ENCODE data around the gene MELTF. TPM values are rescaled to one million over a fixed set of nuclear protein-coding genes. Genes with fewer than 3 reads are reported as not detected.

Gene MELTF
- total and polyA plus RNA-seq, 7 experiments from 2014 or later = 0.09 to 7.6 (median 1.8) TPM; not detected in 1

DNA sequence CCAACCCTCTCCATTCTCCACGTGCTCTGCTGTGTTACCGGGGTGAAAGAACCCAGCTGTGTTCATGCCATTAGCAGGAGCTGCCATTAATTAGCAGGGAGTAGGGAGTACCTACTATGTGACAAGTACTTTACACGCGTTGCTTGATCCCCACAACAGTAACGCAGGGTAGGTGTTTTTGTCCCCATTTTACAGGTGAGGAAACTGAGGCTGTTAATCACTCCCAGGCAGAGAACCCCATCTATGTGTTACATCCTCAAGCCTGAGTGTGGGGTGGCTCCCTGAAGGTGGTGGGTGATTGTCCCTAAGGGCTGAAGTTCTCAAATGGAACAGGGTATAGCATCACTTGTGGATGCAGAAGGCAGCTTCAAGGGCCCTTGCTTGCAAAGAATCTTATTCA lies 22.8 kb downstream of the MELTF start:
- intact Hi-C loops (cut with micrococcal nuclease) = no loop called here
- no peak overlapping the region for H3K4me3 ChIP-seq (ENCODE audit: low read length)
- no peaks in the 10 kb centered on the region for H3K9me3 ChIP-seq (ENCODE audit: control insufficient read depth in 2 of 3, low read length in 3 of 3)
- no peaks in the 10 kb centered on the region for H3K27me3 ChIP-seq (ENCODE audit: control insufficient read depth in 2 of 2, insufficient read depth in 2 of 2, low read length in 2 of 2)
- H3K4me1 ChIP-seq (ENCODE audit: control insufficient read depth in 2 of 2, insufficient read depth in 2 of 2, low read length in 2 of 2) = peaks cover 8% of the 10 kb centered on the region in 2 donors
- no peak overlapping the region for H3K27ac ChIP-seq (ENCODE audit: low read depth, low read length)
- Mint-ChIP-seq H3K27ac (no peak overlapping the region), H3K9me3 (no peaks in the 10 kb centered on the region), H3K36me3 (peaks cover 0 to 1% (median 0%) of the 10 kb centered on the region in 5 donors), H3K27me3 (no peaks in the 10 kb centered on the region), H3K4me1 (peaks cover 4 to 14% (median 9%) of the 10 kb centered on the region in 7 donors), H3K4me3 (no peak overlapping the region)
- H3K36me3 ChIP-seq (ENCODE audit: control insufficient read depth in 2 of 3, insufficient read depth in 3 of 3, low read length in 3 of 3) = no peaks in the 10 kb centered on the region
- DNase-seq (no peak), ATAC-seq (no peak)
- CTCF ChIA-PET = interaction anchor here (0.6 to 1.1 kb wide), 2 partner anchors 25 to 143 kb away, joined by 3 read pairs; no protein-coding TSS in a partner anchor
- POLR2A ChIA-PET = no interaction called here

DNA sequence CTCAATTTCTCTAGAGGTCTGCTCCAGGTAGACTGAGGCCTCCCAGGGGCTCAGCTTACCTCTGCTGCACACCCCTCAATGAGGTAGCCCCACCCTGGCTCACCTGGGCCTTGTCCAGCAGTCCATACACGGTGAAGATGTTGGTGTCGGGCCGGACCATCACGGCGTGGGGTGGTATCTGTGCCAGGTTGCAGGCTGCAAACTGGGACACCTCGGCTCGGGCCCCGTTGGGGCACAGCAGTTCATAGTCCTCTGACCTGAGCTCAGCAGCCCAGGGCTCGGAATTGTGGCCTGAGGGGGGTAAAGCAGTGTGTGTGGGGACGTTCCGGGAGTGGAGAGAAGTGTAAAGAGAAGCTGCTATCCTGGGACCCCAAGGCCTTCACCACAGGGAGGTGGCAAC lies 23.2 kb downstream of the MELTF start:
- Mint-ChIP-seq H3K9me3 (peaks cover 0 to 2% (median 0%) of the 10 kb centered on the region in 11 donors), H3K4me1 (peaks cover 4 to 18% (median 13%) of the 10 kb centered on the region in 7 donors), H3K27ac (no peak overlapping the region), H3K36me3 (peaks cover 0 to 1% (median 0%) of the 10 kb centered on the region in 5 donors), H3K27me3 (peaks cover 0 to 2% (median 0%) of the 10 kb centered on the region in 5 donors), H3K4me3 (no peak overlapping the region)
- Histone ChIP-seq H3K27me3 (ENCODE audit: control insufficient read depth in 2 of 2, insufficient read depth in 2 of 2, low read length in 2 of 2) (no peaks in the 10 kb centered on the region), H3K4me3 (ENCODE audit: low read length) (no peak overlapping the region), H3K27ac (ENCODE audit: low read depth, low read length) (no peak overlapping the region), H3K9me3 (ENCODE audit: control insufficient read depth in 2 of 3, low read length in 3 of 3) (no peaks in the 10 kb centered on the region), H3K36me3 (ENCODE audit: control insufficient read depth in 2 of 3, insufficient read depth in 3 of 3, low read length in 3 of 3) (no peaks in the 10 kb centered on the region), H3K4me1 (ENCODE audit: control insufficient read depth in 2 of 2, insufficient read depth in 2 of 2, low read length in 2 of 2) (peaks cover 8% of the 10 kb centered on the region in 2 donors)
- ATAC-seq (no peak), DNase-seq (no peak)
- CTCF ChIA-PET = interaction anchor here (0.6 to 1.1 kb wide), 2 partner anchors 25 to 143 kb away, joined by 3 read pairs; no protein-coding TSS in a partner anchor
- intact Hi-C loops (cut with micrococcal nuclease) = no loop called here
- POLR2A ChIA-PET = no interaction called here

DNA sequence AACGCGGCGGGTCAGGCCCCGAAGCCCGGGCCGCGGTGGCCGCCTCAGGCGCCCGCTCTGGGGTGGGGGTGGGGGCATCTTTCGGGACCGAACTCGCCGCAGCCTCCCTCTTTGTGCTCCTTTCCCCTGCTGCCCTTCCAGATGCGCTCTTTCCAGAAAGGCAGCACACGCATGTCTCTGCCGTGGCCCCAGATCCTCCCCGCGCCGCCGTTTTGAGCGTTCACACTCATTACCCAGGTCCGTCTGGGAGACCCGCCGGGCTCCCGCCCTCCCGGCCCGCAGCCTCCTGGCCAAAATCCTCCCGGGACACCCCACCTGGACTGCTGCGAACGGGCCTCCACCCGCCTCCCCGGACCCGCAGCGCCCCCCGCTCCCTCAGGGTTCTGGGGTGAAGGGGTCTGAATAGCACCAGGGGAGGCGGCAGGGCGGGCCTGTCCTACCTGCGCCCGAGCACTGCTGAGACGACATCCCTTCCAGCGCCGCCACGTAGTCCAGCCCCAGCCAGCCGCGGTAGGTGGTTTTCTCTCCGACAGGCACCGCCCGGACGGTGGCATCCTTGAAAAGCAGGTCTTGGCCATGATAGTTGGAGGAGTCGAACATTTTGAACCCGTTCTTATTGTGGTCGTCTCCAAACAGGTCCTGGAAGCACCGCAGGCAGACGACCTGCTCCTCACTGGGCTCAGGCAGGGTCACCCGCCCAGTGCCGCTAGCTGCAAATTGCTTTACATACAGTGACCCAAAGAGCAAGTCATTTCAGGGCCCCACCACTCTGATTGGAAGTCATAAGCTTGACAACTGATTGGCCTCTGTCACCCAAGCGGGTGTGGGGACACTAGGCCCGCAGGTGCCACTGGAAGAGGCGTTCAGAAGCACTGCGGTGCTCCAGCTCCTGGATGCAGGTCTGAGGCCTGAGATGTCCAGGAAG lies 25.9 kb downstream of the MELTF start:
- Histone ChIP-seq H3K27ac (ENCODE audit: low read depth, low read length) (peak overlapping the region; percentile 59), H3K4me1 (ENCODE audit: control insufficient read depth in 2 of 2, insufficient read depth in 2 of 2, low read length in 2 of 2) (peaks cover 8% of the 10 kb centered on the region in 2 donors), H3K4me3 (ENCODE audit: low read length) (peak overlapping the region; percentile 35), H3K36me3 (ENCODE audit: control insufficient read depth in 2 of 3, insufficient read depth in 3 of 3, low read length in 3 of 3) (no peaks in the 10 kb centered on the region), H3K27me3 (ENCODE audit: control insufficient read depth in 2 of 2, insufficient read depth in 2 of 2, low read length in 2 of 2) (no peaks in the 10 kb centered on the region), H3K9me3 (ENCODE audit: control insufficient read depth in 2 of 3, low read length in 3 of 3) (no peaks in the 10 kb centered on the region)
- Mint-ChIP-seq H3K4me1 (peaks cover 4 to 19% (median 13%) of the 10 kb centered on the region in 7 donors), H3K27me3 (peaks cover 0 to 2% (median 0%) of the 10 kb centered on the region in 5 donors), H3K36me3 (peaks cover 0 to 1% (median 0%) of the 10 kb centered on the region in 5 donors), H3K4me3 (peak overlapping the region; percentile 70 to 91 (median 86)), H3K27ac (peak overlapping the region; percentile 51 to 85 (median 67)), H3K9me3 (peaks cover 0 to 3% (median 0%) of the 10 kb centered on the region in 11 donors)
- ATAC-seq = no peak
- intact Hi-C loops (cut with micrococcal nuclease) = loop anchor here (1.0 to 2.0 kb wide), 3 partner anchors 26 to 61 kb away; partner anchors contain the start of genes MELTF (in 1 of the 2) and NCBP2 (in 1 of the 2)
- DNase-seq = peak in 1 of 9 donors; percentile 19
- POLR2A ChIA-PET = interaction anchor here (0.6 to 0.7 kb wide), 2 partner anchors 27 to 1479 kb away, joined by 3 to 4 read pairs; no protein-coding TSS in a partner anchor
- CTCF ChIA-PET = interaction anchor here (1.5 kb wide), 1 partner anchor 26 kb away, joined by 6 read pairs; the partner anchor contains the start of gene MELTF

DNA sequence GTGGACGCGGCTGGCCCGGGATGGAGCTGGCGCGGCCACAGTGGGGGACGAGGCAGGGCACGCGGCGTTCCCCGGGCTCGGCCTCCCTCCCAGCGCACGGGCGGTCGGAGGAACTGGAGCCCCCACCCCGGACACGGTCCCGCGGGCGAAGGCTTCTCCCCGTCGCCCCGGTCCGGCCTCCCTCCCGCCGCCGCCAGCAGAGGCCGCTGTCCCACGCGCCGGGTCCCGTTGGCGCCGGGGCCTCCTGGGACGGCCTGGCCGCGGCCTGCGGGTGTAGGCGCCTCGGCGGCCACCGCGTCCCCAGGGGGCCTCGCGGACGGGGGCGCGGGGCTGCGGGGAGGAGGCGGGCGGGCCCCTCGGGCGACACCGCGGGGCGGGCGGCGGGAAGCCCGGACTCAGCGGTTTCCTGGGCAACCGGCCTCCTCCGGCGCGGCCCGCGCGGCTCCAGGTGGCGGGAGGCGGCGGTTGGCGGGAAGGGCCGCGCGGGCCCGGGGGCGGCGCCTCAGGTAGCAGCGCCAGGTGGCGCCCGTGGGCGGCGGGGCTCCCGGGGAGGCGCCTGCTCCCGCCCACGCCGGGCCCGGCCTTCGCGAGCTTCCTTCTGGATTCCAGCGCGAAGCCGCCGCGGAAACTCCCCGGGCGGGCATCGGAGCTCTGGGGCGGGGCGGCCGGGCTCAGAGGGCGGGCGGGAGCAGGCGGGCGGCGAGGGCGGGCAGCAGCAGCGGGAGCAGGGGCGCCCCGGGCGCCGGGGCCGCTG lies 26.7 kb downstream of the MELTF start:
- Mint-ChIP-seq H3K4me1 (peaks cover 4 to 19% (median 13%) of the 10 kb centered on the region in 7 donors), H3K27ac (peak overlapping the region in 3 of 9 donors; percentile 58 to 74 (median 62)), H3K36me3 (peaks cover 0 to 1% (median 0%) of the 10 kb centered on the region in 5 donors), H3K9me3 (peaks cover 0 to 3% (median 0%) of the 10 kb centered on the region in 11 donors), H3K4me3 (peak overlapping the region in 4 of 10 donors; percentile 70 to 80 (median 80)), H3K27me3 (peaks cover 0 to 2% (median 0%) of the 10 kb centered on the region in 5 donors)
- peak; percentile 60 to 91 (median 77) for DNase-seq
- no peaks in the 10 kb centered on the region for H3K27me3 ChIP-seq (ENCODE audit: control insufficient read depth in 2 of 2, insufficient read depth in 2 of 2, low read length in 2 of 2)
- intact Hi-C loops (cut with micrococcal nuclease) = loop anchor here (1.0 to 2.0 kb wide), 6 partner anchors 26 to 507 kb away; partner anchors contain the start of genes MELTF (in 2 of the 2), NCBP2 (in 1 of the 2) and SENP5 (in 1 of the 2)
- peak overlapping the region; percentile 33 for H3K4me3 ChIP-seq (ENCODE audit: low read length)
- H3K9me3 ChIP-seq (ENCODE audit: control insufficient read depth in 2 of 3, low read length in 3 of 3) = no peaks in the 10 kb centered on the region
- CTCF ChIA-PET = interaction anchor here (0.6 to 1.5 kb wide), 3 partner anchors 16 to 186 kb away, joined by 3 to 6 read pairs (median 3); partner anchors contain the start of gene MELTF
- peak; percentile 87 for ATAC-seq
- POLR2A ChIA-PET = interaction anchor here (0.6 to 0.7 kb wide), 2 partner anchors 28 to 710 kb away, joined by 4 read pairs; no protein-coding TSS in a partner anchor
- H3K4me1 ChIP-seq (ENCODE audit: control insufficient read depth in 2 of 2, insufficient read depth in 2 of 2, low read length in 2 of 2) = peaks cover 8% of the 10 kb centered on the region in 2 donors
- H3K27ac ChIP-seq (ENCODE audit: low read depth, low read length) = peak overlapping the region; percentile 57
- H3K36me3 ChIP-seq (ENCODE audit: control insufficient read depth in 2 of 3, insufficient read depth in 3 of 3, low read length in 3 of 3) = no peaks in the 10 kb centered on the region

DNA sequence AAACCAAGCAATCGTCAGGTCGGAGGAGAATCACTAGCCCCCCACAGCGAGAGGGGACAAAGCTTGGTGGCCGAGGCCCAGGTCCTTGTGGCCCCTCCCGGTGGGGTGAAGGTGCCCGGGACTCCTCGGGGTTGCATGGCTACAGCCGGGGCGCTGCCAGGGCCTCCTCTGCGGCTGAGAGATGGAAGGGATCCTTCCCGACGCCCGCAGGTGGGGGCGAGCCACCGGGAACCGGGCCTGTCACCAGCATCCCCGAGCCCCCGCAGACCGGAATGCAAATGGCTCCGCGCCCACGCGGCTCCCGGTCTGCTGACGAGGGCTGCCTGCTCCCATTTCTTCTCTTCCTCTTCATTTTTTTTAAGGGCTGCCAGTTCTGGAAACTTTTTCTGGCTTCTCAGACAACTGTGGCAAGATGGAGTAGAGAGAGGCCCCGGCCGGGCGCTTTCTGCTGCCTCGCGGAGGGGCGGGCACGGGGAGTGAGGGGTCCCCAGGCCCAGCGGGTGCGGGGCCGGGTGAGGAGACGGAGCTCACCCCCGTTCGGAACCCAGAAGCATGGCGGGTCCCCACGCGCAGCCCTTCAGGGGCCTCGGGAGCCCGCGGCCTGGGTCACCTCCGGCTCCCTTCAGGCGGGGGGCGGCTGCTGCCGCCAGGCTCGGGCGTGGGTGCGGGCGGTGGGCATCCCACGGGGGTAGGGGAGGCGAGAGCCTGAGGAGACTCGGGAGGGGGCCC lies 27.5 kb downstream of the MELTF start:
- Histone ChIP-seq H3K27ac (ENCODE audit: low read depth, low read length) (peak overlapping the region; percentile 57), H3K4me3 (ENCODE audit: low read length) (peak overlapping the region; percentile 33), H3K27me3 (ENCODE audit: control insufficient read depth in 2 of 2, insufficient read depth in 2 of 2, low read length in 2 of 2) (no peaks in the 10 kb centered on the region), H3K36me3 (ENCODE audit: control insufficient read depth in 2 of 3, insufficient read depth in 3 of 3, low read length in 3 of 3) (no peaks in the 10 kb centered on the region), H3K9me3 (ENCODE audit: control insufficient read depth in 2 of 3, low read length in 3 of 3) (no peaks in the 10 kb centered on the region), H3K4me1 (ENCODE audit: control insufficient read depth in 2 of 2, insufficient read depth in 2 of 2, low read length in 2 of 2) (peaks cover 8% of the 10 kb centered on the region in 2 donors)
- DNase-seq = peak in 1 of 9 donors; percentile 16
- ChIA-PET POLR2A (interaction anchor here (0.6 kb wide), 1 partner anchor 711 kb away, joined by 4 read pairs; no protein-coding TSS in a partner anchor), CTCF (interaction anchor here (0.6 to 1.5 kb wide), 4 partner anchors 17 to 187 kb away, joined by 3 to 6 read pairs (median 3); partner anchors contain the start of gene MELTF)
- Mint-ChIP-seq H3K27ac (peak overlapping the region; percentile 43 to 92 (median 81)), H3K36me3 (peaks cover 0 to 1% (median 0%) of the 10 kb centered on the region in 5 donors), H3K9me3 (peaks cover 0 to 3% (median 0%) of the 10 kb centered on the region in 11 donors), H3K4me3 (peak overlapping the region; percentile 59 to 90 (median 82)), H3K4me1 (peaks cover 4 to 19% (median 13%) of the 10 kb centered on the region in 7 donors), H3K27me3 (peaks cover 0 to 2% (median 0%) of the 10 kb centered on the region in 5 donors)
- ATAC-seq = no peak
- intact Hi-C loops (cut with micrococcal nuclease) = loop anchor here (1.0 to 2.0 kb wide), 6 partner anchors 27 to 508 kb away; partner anchors contain the start of genes MELTF (in 1 of the 2), NCBP2 (in 1 of the 2) and SENP5 (in 1 of the 2)
